HEK293 (cell line): ENCODE results near the gene ZNF224.

Experiments used
- GLI2 ChIP-seq: fragments of 450-650 bp; formaldehyde crosslinking; IDR thresholded peaks from 2 replicates; pipeline ENCODE4; 2017; ENCODE audit warnings: missing biosample characterization, missing genetic modification characterization, low read depth, borderline replicate concordance
- HOXA7 ChIP-seq: sonication (generic); formaldehyde crosslinking; IDR thresholded peaks from 2 replicates; pipeline ENCODE4 v1.8.1; 2022; ENCODE audit warnings: missing genetic modification reagents, borderline replicate concordance
- HOXC10 ChIP-seq: sonication (generic); formaldehyde crosslinking; IDR thresholded peaks from 2 replicates; pipeline ENCODE4 v1.8.1; 2023; ENCODE audit warnings: mild to moderate bottlenecking, missing genetic modification reagents
- OVOL3 ChIP-seq: fragments of 450-650 bp; formaldehyde crosslinking; IDR thresholded peaks from 2 replicates; pipeline ENCODE4 v1.5.1; 2016; ENCODE audit warnings: missing biosample characterization, missing genetic modification characterization
- SP2 ChIP-seq: fragments of 450-650 bp; formaldehyde crosslinking; IDR thresholded peaks from 2 replicates; pipeline ENCODE4 v1.5.1; 2016; ENCODE audit warnings: missing biosample characterization, missing genetic modification characterization
- TCF7L2 ChIP-seq: IDR thresholded peaks from 2 replicates; pipeline ENCODE4 v1.6.1; 2011; ENCODE audit warnings: low read depth, mild to moderate bottlenecking, inconsistent platforms, low read length, moderate library complexity, borderline replicate concordance
- ZBTB17 ChIP-seq: fragments of 450-650 bp; formaldehyde crosslinking; IDR thresholded peaks from 2 replicates; pipeline ENCODE4 v1.5.1; 2016; ENCODE audit warnings: missing biosample characterization, missing genetic modification characterization
- ZFP37 ChIP-seq: fragments of 450-650 bp; formaldehyde crosslinking; IDR thresholded peaks from 2 replicates; pipeline ENCODE4 v1.5.1; 2016; ENCODE audit warnings: missing biosample characterization, missing genetic modification characterization
- ZIC2 ChIP-seq: fragments of 450-650 bp; formaldehyde crosslinking; IDR thresholded peaks from 2 replicates; pipeline ENCODE4 v1.5.1; 2016; ENCODE audit warnings: missing biosample characterization, missing genetic modification characterization
- ZNF157 ChIP-seq: fragments of 450-650 bp; formaldehyde crosslinking; IDR thresholded peaks from 2 replicates; pipeline ENCODE4 v1.5.1; 2016; ENCODE audit warnings: missing biosample characterization, missing genetic modification characterization
- ZNF175 ChIP-seq: fragments of 450-650 bp; formaldehyde crosslinking; IDR thresholded peaks from 2 replicates; pipeline ENCODE4 v1.5.1; 2016; ENCODE audit warnings: missing biosample characterization, missing genetic modification characterization
- ZNF366 ChIP-seq: fragments of 450-650 bp; formaldehyde crosslinking; conservative IDR thresholded peaks from 2 replicates; pipeline ENCODE4 v1.5.1; 2016; ENCODE audit warnings: missing biosample characterization, missing genetic modification characterization
- ZNF416 ChIP-seq: fragments of 450-650 bp; formaldehyde crosslinking; IDR thresholded peaks from 2 replicates; pipeline ENCODE4 v1.5.1; 2016; ENCODE audit warnings: missing biosample characterization, missing genetic modification characterization
- ZNF433 ChIP-seq: fragments of 450-650 bp; formaldehyde crosslinking; IDR thresholded peaks from 2 replicates; pipeline ENCODE4 v1.5.1; 2016; ENCODE audit warnings: missing biosample characterization, missing genetic modification characterization, low read depth
- ZNF48 ChIP-seq: fragments of 450-650 bp; formaldehyde crosslinking; IDR thresholded peaks from 2 replicates; pipeline ENCODE4 v1.5.1; 2016; ENCODE audit warnings: missing biosample characterization, missing genetic modification characterization
- ZNF585B ChIP-seq: fragments of 450-650 bp; formaldehyde crosslinking; IDR thresholded peaks from 2 replicates; pipeline ENCODE4 v1.5.1; 2016; ENCODE audit warnings: missing biosample characterization, missing genetic modification characterization
- ZNF768 ChIP-seq: fragments of 450-650 bp; formaldehyde crosslinking; IDR thresholded peaks from 2 replicates; pipeline ENCODE4 v1.5.1; 2018; ENCODE audit warnings: missing biosample characterization, mild to moderate bottlenecking, missing genetic modification characterization
- TF ChIP-seq, protein P1 (sequence below): fragments of 450-650 bp; formaldehyde crosslinking; IDR thresholded peaks from 2 replicates; pipeline ENCODE4 v1.5.1; 2016; ENCODE audit warnings: missing biosample characterization, missing genetic modification characterization
- TF ChIP-seq, protein P2 (sequence below): fragments of 450-650 bp; formaldehyde crosslinking; IDR thresholded peaks from 2 replicates; pipeline ENCODE4 v1.5.1; 2017; ENCODE audit warnings: missing biosample characterization, missing genetic modification characterization
- TF ChIP-seq, protein P3 (sequence below): IDR thresholded peaks from 2 replicates; pipeline ENCODE4 v1.6.1; 2011; ENCODE audit warnings: mild to moderate bottlenecking, low read depth, low read length, borderline replicate concordance
- TF ChIP-seq, protein P4 (sequence below): fragments of 450-650 bp; formaldehyde crosslinking; IDR thresholded peaks from 2 replicates; pipeline ENCODE4 v1.5.1; 2016; ENCODE audit warnings: missing biosample characterization, missing genetic modification characterization
- TF ChIP-seq, protein P5 (sequence below): fragments of 450-650 bp; formaldehyde crosslinking; IDR thresholded peaks from 2 replicates; pipeline ENCODE4 v1.5.1; 2016; ENCODE audit warnings: missing biosample characterization, missing genetic modification characterization
- TF ChIP-seq, protein P6 (sequence below): fragments of 450-650 bp; formaldehyde crosslinking; IDR thresholded peaks from 2 replicates; pipeline ENCODE4 v1.5.1; 2016; ENCODE audit warnings: missing biosample characterization, missing genetic modification characterization
- TF ChIP-seq, protein P7 (sequence below): fragments of 450-650 bp; formaldehyde crosslinking; IDR thresholded peaks from 2 replicates; pipeline ENCODE4 v1.5.1; 2016; ENCODE audit warnings: missing biosample characterization, missing genetic modification characterization
- TF ChIP-seq, protein P8 (sequence below): fragments of 450-650 bp; formaldehyde crosslinking; IDR thresholded peaks from 2 replicates; pipeline ENCODE4; 2016; ENCODE audit warnings: missing biosample characterization, missing genetic modification characterization
- TF ChIP-seq, protein P9 (sequence below): fragments of 450-650 bp; formaldehyde crosslinking; IDR thresholded peaks from 2 replicates; pipeline ENCODE4 v1.5.1; 2016; ENCODE audit warnings: missing biosample characterization, missing genetic modification characterization

The ZNF224 gene

DNA sequence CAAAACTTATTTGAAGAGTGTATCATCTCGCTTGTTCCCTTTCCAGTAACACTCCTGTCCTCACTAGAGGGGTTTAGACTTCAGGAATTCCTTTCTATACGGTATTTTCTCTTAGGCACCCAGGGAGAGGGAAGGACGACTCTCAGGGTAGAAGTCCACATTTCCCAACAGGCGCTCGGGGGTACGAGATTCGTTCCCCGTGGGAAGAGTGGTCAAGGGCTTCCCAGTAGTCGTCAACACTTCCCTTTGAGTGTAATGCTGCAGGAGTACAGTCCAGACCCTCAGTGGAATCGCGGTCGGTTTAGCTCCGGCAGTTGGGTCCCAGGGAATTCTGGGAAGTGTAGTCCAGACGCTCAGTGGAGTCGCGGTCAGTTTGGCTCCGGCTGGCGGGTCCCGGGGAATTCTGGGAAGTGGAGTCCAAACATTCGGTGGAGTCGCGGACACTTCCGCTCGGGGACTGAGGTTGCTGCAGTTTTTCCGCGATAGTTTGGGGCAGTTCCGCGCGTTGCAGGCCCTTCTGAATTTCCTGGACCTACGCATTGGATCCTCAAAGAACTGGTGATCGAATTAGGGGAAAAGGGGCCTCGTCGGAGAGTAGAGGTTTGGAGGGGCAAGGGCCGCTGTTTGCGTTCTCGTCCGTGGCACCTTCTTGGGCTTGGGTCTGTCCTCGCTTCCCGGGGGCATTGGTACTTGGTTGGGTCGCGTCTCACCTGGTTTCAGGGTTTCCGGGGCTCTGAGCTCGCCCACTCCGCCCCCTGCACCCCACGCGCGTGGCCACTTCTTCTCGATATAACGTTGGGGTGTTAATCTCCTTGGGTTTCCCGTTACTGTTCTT lies at the start of gene ZNF224 (continued):
- TF ChIP-seq, protein P1, sequence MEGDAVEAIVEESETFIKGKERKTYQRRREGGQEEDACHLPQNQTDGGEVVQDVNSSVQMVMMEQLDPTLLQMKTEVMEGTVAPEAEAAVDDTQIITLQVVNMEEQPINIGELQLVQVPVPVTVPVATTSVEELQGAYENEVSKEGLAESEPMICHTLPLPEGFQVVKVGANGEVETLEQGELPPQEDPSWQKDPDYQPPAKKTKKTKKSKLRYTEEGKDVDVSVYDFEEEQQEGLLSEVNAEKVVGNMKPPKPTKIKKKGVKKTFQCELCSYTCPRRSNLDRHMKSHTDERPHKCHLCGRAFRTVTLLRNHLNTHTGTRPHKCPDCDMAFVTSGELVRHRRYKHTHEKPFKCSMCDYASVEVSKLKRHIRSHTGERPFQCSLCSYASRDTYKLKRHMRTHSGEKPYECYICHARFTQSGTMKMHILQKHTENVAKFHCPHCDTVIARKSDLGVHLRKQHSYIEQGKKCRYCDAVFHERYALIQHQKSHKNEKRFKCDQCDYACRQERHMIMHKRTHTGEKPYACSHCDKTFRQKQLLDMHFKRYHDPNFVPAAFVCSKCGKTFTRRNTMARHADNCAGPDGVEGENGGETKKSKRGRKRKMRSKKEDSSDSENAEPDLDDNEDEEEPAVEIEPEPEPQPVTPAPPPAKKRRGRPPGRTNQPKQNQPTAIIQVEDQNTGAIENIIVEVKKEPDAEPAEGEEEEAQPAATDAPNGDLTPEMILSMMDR, result no peak; the same call in 1 of the 2 replicates
- TF ChIP-seq ZNF48 (tag by site-specific recombination), result no peak
- TF ChIP-seq, protein P2, sequence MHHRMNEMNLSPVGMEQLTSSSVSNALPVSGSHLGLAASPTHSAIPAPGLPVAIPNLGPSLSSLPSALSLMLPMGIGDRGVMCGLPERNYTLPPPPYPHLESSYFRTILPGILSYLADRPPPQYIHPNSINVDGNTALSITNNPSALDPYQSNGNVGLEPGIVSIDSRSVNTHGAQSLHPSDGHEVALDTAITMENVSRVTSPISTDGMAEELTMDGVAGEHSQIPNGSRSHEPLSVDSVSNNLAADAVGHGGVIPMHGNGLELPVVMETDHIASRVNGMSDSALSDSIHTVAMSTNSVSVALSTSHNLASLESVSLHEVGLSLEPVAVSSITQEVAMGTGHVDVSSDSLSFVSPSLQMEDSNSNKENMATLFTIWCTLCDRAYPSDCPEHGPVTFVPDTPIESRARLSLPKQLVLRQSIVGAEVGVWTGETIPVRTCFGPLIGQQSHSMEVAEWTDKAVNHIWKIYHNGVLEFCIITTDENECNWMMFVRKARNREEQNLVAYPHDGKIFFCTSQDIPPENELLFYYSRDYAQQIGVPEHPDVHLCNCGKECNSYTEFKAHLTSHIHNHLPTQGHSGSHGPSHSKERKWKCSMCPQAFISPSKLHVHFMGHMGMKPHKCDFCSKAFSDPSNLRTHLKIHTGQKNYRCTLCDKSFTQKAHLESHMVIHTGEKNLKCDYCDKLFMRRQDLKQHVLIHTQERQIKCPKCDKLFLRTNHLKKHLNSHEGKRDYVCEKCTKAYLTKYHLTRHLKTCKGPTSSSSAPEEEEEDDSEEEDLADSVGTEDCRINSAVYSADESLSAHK (tag by site-specific recombination), result no peak
- TF ChIP-seq ZNF768, result no peak
- TF ChIP-seq ZBTB17 (tag by site-specific recombination), result peak; percentile 100
- TF ChIP-seq HOXC10, result no peak
- no peak for TF ChIP-seq TCF7L2
- TF ChIP-seq, protein P3, sequence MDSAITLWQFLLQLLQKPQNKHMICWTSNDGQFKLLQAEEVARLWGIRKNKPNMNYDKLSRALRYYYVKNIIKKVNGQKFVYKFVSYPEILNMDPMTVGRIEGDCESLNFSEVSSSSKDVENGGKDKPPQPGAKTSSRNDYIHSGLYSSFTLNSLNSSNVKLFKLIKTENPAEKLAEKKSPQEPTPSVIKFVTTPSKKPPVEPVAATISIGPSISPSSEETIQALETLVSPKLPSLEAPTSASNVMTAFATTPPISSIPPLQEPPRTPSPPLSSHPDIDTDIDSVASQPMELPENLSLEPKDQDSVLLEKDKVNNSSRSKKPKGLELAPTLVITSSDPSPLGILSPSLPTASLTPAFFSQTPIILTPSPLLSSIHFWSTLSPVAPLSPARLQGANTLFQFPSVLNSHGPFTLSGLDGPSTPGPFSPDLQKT, result no peak
- TF ChIP-seq ZNF585B (tag by site-specific recombination), result no peak
- TF ChIP-seq ZNF157, result no peak
- TF ChIP-seq ZNF416 (tag by site-specific recombination), result no peak
- no peak for TF ChIP-seq OVOL3
- TF ChIP-seq ZNF366 (tag by site-specific recombination), result peak; percentile 63
- no peak for TF ChIP-seq ZNF433 (tag by site-specific recombination)
- TF ChIP-seq, protein P4, sequence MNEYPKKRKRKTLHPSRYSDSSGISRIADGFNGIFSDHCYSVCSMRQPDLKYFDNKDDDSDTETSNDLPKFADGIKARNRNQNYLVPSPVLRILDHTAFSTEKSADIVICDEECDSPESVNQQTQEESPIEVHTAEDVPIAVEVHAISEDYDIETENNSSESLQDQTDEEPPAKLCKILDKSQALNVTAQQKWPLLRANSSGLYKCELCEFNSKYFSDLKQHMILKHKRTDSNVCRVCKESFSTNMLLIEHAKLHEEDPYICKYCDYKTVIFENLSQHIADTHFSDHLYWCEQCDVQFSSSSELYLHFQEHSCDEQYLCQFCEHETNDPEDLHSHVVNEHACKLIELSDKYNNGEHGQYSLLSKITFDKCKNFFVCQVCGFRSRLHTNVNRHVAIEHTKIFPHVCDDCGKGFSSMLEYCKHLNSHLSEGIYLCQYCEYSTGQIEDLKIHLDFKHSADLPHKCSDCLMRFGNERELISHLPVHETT (tag by site-specific recombination), result peak; percentile 18; the same call in 1 of the 2 replicates
- TF ChIP-seq SP2 (tag by site-specific recombination), result peak; percentile 53
- peak; percentile 85 for TF ChIP-seq ZFP37
- no peak for TF ChIP-seq ZNF175 (tag by site-specific recombination)
- TF ChIP-seq ZIC2 (tag by site-specific recombination), result no peak
- TF ChIP-seq, protein P5, sequence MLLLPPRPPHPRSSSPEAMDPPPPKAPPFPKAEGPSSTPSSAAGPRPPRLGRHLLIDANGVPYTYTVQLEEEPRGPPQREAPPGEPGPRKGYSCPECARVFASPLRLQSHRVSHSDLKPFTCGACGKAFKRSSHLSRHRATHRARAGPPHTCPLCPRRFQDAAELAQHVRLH, result peak; percentile 44
- no peak for TF ChIP-seq HOXA7 (CRISPR knock-in tag)
- TF ChIP-seq, protein P6, sequence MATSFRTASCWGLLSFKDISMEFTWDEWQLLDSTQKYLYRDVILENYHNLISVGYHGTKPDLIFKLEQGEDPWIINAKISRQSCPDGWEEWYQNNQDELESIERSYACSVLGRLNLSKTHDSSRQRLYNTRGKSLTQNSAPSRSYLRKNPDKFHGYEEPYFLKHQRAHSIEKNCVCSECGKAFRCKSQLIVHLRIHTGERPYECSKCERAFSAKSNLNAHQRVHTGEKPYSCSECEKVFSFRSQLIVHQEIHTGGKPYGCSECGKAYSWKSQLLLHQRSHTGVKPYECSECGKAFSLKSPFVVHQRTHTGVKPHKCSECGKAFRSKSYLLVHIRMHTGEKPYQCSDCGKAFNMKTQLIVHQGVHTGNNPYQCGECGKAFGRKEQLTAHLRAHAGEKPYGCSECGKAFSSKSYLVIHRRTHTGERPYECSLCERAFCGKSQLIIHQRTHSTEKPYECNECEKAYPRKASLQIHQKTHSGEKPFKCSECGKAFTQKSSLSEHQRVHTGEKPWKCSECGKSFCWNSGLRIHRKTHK (tag by site-specific recombination), result no peak
- TF ChIP-seq, protein P7, sequence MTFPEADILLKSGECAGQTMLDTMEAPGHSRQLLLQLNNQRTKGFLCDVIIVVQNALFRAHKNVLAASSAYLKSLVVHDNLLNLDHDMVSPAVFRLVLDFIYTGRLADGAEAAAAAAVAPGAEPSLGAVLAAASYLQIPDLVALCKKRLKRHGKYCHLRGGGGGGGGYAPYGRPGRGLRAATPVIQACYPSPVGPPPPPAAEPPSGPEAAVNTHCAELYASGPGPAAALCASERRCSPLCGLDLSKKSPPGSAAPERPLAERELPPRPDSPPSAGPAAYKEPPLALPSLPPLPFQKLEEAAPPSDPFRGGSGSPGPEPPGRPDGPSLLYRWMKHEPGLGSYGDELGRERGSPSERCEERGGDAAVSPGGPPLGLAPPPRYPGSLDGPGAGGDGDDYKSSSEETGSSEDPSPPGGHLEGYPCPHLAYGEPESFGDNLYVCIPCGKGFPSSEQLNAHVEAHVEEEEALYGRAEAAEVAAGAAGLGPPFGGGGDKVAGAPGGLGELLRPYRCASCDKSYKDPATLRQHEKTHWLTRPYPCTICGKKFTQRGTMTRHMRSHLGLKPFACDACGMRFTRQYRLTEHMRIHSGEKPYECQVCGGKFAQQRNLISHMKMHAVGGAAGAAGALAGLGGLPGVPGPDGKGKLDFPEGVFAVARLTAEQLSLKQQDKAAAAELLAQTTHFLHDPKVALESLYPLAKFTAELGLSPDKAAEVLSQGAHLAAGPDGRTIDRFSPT (tag by site-specific recombination), result no peak
- TF ChIP-seq, protein P8, sequence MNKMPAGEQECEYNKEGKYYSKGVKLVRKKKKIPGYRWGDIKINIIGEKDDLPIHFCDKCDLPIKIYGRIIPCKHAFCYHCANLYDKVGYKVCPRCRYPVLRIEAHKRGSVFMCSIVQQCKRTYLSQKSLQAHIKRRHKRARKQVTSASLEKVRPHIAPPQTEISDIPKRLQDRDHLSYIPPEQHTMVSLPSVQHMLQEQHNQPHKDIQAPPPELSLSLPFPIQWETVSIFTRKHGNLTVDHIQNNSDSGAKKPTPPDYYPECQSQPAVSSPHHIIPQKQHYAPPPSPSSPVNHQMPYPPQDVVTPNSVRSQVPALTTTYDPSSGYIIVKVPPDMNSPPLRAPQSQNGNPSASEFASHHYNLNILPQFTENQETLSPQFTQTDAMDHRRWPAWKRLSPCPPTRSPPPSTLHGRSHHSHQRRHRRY (tag by site-specific recombination), result no peak
- no peak for TF ChIP-seq GLI2 (tag by site-specific recombination)
- TF ChIP-seq, protein P9, sequence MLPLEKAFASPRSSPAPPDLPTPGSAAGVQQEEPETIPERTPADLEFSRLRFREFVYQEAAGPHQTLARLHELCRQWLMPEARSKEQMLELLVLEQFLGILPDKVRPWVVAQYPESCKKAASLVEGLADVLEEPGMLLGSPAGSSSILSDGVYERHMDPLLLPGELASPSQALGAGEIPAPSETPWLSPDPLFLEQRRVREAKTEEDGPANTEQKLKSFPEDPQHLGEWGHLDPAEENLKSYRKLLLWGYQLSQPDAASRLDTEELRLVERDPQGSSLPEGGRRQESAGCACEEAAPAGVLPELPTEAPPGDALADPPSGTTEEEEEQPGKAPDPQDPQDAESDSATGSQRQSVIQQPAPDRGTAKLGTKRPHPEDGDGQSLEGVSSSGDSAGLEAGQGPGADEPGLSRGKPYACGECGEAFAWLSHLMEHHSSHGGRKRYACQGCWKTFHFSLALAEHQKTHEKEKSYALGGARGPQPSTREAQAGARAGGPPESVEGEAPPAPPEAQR, result no peak
